Activated T-cell treated with anti-CD3 and anti-CD28 coated beads, Interleukin-2, amount 50 U/mL, for 4 hours (primary cell): ENCODE measurements around the gene RGS6. TPM values are rescaled to one million over a fixed set of nuclear protein-coding genes. Genes with fewer than 3 reads are reported as not detected.

Experiments
- ATAC-seq, 2 donors: fragments of 200-7000 bp; cut with Tn5 transposase; one replicate each; pipeline ENCODE4 v1.10.0; 2021
- DNase-seq: peaks from one replicate; pipeline ENCODE4 v3.0.0-alpha.2; 2020
- H3K27me3 Mint-ChIP-seq: one replicate; pipeline ENCODE4 v1.8.0; 2021; ENCODE audit warnings: low read depth, mixed read lengths
- H3K36me3 Mint-ChIP-seq: one replicate; pipeline ENCODE4 v1.8.0; 2022; ENCODE audit warnings: mixed read lengths; ENCODE audit not compliant: insufficient read depth
- H3K4me1 Mint-ChIP-seq: one replicate; pipeline ENCODE4 v1.8.0; 2021; ENCODE audit warnings: low read depth, mixed read lengths
- H3K4me3 Mint-ChIP-seq: one replicate; pipeline ENCODE4 v1.8.0; 2021; ENCODE audit warnings: mild to moderate bottlenecking, moderate library complexity, mixed read lengths
- H3K9me3 Mint-ChIP-seq: one replicate; pipeline ENCODE4 v1.8.0; 2021; ENCODE audit warnings: mixed read lengths
- total RNA-seq, 3 donors: library from RNA; stranded (reverse); gene quantifications; one replicate each; pipeline ENCODE4 v1.2.1, GENCODE V29; 2021

The RGS6 gene
- total RNA-seq, 3 donors from 2014 or later = 0.03 TPM; not detected in 2

DNA sequence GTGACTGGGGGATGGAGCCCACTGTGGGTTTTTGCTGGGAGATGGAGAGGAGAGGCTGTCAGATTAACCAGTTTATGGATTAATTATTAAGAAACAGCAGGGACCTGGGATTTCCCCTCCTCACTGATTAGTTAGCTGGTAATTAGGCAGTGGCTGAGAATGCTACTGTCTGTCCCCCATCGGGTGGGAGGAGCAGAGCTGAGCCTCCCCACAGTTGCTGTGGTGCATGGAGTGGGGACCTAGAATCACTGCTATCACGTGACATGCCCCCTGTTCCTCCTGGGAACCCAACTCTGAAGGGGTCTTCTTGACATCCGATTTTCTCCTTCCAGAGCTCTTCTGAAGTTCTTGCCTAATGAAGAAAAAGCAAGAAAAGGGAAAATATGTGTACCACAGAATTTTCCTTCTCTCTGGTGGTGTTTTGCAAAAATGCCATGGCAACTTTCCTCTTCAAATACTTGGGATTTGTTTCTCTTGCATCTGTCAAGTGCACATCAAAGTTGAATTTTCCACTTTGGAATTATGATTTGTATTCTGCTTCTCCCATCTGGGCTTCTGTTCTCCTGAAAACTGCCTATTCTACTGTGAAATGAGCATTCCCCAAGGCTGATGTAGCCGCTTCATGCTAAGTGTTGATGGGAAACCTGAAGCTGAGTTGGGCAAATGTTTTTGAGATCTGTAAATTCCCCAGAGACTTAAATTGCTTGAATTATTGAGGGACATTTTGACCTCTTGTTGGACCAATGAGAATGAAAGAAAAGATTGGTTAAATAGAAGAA, 264.2 kb downstream of the RGS6 start:
- Mint-ChIP-seq H3K4me1 (no peaks in the 10 kb centered on the region), H3K4me3 (no peak overlapping the region)

GRCh38 chr14:72201645-72202044, 269.4 kb downstream of the RGS6 start:
- H3K36me3 Mint-ChIP-seq = no peaks in the 10 kb centered on the region

More for the DNA sequence above, 264.2 kb downstream of the RGS6 start:
- H3K36me3 Mint-ChIP-seq = no peaks in the 10 kb centered on the region
- no peaks in the 10 kb centered on the region for H3K9me3 Mint-ChIP-seq
- peaks cover 6% of the 10 kb centered on the region for H3K27me3 Mint-ChIP-seq
- DNase-seq = no peak
- ATAC-seq = no peak

GRCh38 chr14:72213424-72213823, 281.2 kb downstream of the RGS6 start:
- no peak overlapping the region for H3K4me3 Mint-ChIP-seq
- no peaks in the 10 kb centered on the region for H3K9me3 Mint-ChIP-seq
- no peaks in the 10 kb centered on the region for H3K4me1 Mint-ChIP-seq
- H3K36me3 Mint-ChIP-seq = no peaks in the 10 kb centered on the region
- ATAC-seq (no peak), DNase-seq (no peak)
- peaks cover 6% of the 10 kb centered on the region for H3K27me3 Mint-ChIP-seq

More at GRCh38 chr14:72201645-72202044, 269.4 kb downstream of the RGS6 start:
- Mint-ChIP-seq H3K4me3 (no peak overlapping the region), H3K27me3 (peaks cover 6% of the 10 kb centered on the region), H3K4me1 (no peaks in the 10 kb centered on the region), H3K9me3 (no peaks in the 10 kb centered on the region)
- DNase-seq = no peak
- ATAC-seq = no peak

DNA sequence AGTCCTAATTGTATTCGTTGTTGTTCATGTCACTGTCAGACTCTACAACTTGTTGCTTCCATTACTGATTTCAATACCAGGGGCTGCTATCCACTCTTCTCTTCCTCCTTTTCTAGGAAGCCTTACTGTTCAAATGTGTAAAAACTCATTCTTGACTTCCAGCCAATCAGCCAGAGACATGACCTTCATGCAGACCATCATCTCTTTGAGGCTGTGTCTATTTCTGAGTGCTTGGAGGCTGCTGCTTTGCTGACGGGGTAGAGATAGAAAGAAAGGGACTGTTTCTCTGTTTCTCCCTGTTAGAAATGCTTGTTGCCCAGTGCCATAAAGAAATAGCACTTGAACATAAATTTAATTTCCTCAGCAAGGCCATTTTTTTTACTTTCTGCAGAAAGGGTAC, 282.9 kb downstream of the RGS6 start:
- Mint-ChIP-seq H3K27me3 (peaks cover 6% of the 10 kb centered on the region), H3K36me3 (no peaks in the 10 kb centered on the region), H3K4me1 (no peaks in the 10 kb centered on the region), H3K4me3 (no peak overlapping the region), H3K9me3 (no peaks in the 10 kb centered on the region)
- DNase-seq (no peak), ATAC-seq (no peak)

- H3K27me3 Mint-ChIP-seq = peaks cover 10% of the 10 kb centered on the region
- H3K4me3 Mint-ChIP-seq = no peak overlapping the region
- no peaks in the 10 kb centered on the region for H3K4me1 Mint-ChIP-seq
- peaks cover 11% of the 10 kb centered on the region for H3K9me3 Mint-ChIP-seq
- H3K36me3 Mint-ChIP-seq = no peaks in the 10 kb centered on the region
- no peak for ATAC-seq
- no peak for DNase-seq
These were observed 284.9 kb downstream of the RGS6 start for GRCh38 chr14:72217135-72217534.

- ATAC-seq = no peak
- no peak for DNase-seq
- H3K4me1 Mint-ChIP-seq = no peaks in the 10 kb centered on the region
These were observed 289.8 kb downstream of the RGS6 start for GRCh38 chr14:72222046-72222445.

DNA sequence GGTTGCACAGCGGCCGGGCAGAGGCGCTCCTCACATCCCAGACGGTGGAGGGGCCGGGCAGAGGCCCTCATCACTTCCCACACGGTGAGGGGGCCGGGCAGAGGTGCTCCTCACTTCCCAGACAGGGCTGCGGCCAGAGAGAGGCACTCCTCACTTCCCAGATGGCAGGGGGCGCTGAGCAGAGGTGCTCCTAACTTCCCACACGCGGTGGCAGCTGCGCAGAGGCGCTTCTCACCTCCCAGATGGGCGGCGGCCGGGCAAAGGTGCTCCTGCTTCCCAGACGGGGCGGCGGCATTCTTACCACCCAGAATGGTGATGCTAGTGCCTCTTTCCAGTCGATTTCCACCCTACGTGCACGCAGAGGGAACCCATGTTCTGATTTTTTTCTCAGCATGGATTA, 304.4 kb downstream of the RGS6 start:
- ATAC-seq (no peak), DNase-seq (no peak)
- H3K36me3 Mint-ChIP-seq = no peaks in the 10 kb centered on the region
- no peaks in the 10 kb centered on the region for H3K9me3 Mint-ChIP-seq
- H3K4me3 Mint-ChIP-seq = no peak overlapping the region
- peaks cover 3% of the 10 kb centered on the region for H3K27me3 Mint-ChIP-seq
- no peaks in the 10 kb centered on the region for H3K4me1 Mint-ChIP-seq

More at GRCh38 chr14:72222046-72222445, 289.8 kb downstream of the RGS6 start:
- H3K4me3 Mint-ChIP-seq = no peak overlapping the region
- H3K27me3 Mint-ChIP-seq = peaks cover 11% of the 10 kb centered on the region
- H3K9me3 Mint-ChIP-seq = peaks cover 11% of the 10 kb centered on the region
- no peaks in the 10 kb centered on the region for H3K36me3 Mint-ChIP-seq

GRCh38 chr14:72237722-72238666, 305.8 kb downstream of the RGS6 start:
- peaks cover 3% of the 10 kb centered on the region for H3K27me3 Mint-ChIP-seq
- DNase-seq (no peak), ATAC-seq (no peak)
- H3K4me1 Mint-ChIP-seq = no peaks in the 10 kb centered on the region
- no peak overlapping the region for H3K4me3 Mint-ChIP-seq
- H3K36me3 Mint-ChIP-seq = no peaks in the 10 kb centered on the region
- H3K9me3 Mint-ChIP-seq = no peaks in the 10 kb centered on the region

GRCh38 chr14:72243309-72244293, 311.4 kb downstream of the RGS6 start:
- peaks cover 7% of the 10 kb centered on the region for H3K9me3 Mint-ChIP-seq
- H3K4me1 Mint-ChIP-seq = no peaks in the 10 kb centered on the region
- H3K36me3 Mint-ChIP-seq = no peaks in the 10 kb centered on the region
- no peak overlapping the region for H3K4me3 Mint-ChIP-seq
- DNase-seq (no peak), ATAC-seq (no peak)
- peaks cover 27% of the 10 kb centered on the region for H3K27me3 Mint-ChIP-seq

DNA sequence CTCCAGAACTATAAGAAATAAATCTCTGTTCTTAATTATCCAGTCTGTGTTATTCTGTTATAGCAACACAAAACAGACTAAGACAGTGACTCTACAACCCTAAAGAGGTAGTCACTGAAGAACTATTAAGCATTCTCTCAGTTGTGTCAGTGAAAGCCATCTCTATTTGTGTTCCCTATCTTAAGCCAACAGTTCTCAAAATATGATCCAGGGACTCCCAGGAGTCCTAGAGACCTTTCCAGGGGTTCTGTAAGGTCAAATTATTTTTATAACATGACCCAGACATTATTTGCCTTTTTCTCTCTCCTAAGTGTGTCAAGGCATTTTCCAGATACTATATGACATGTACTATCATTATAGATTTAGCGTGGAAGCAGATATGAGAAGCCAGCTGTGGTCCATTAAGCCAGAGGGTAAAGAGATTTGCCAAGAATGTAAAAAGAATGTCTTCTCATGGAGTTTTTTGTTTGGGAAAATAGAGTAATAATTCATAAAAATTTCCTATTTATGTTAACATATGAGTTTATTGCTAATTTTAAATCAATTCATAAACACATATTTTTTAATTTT, 315.8 kb downstream of the RGS6 start:
- H3K4me3 Mint-ChIP-seq = no peak overlapping the region
- H3K9me3 Mint-ChIP-seq = peaks cover 9% of the 10 kb centered on the region
- H3K36me3 Mint-ChIP-seq = no peaks in the 10 kb centered on the region
- no peaks in the 10 kb centered on the region for H3K4me1 Mint-ChIP-seq
- DNase-seq (no peak), ATAC-seq (no peak)
- H3K27me3 Mint-ChIP-seq = peaks cover 34% of the 10 kb centered on the region

DNA sequence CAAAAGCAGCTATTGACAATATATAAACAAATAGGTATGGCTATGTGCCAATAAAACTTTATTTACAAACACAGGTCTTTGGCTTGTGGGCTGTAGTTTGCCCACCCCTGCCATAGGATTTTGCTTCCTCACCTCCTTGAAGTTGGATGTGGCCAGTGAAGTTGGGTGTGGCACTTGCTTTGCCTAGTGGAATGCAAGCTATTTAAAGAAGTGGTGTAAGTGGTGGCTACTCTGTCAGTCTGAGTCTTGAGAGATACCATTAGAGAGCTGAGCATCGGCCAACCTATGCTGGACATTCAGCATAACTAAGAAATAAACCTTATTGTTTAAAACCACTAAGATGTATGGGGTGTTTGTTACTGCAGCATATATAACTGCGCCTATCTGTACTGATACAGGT, 321.3 kb downstream of the RGS6 start:
- ATAC-seq = no peak
- Mint-ChIP-seq H3K4me3 (no peak overlapping the region), H3K36me3 (no peaks in the 10 kb centered on the region)

DNA sequence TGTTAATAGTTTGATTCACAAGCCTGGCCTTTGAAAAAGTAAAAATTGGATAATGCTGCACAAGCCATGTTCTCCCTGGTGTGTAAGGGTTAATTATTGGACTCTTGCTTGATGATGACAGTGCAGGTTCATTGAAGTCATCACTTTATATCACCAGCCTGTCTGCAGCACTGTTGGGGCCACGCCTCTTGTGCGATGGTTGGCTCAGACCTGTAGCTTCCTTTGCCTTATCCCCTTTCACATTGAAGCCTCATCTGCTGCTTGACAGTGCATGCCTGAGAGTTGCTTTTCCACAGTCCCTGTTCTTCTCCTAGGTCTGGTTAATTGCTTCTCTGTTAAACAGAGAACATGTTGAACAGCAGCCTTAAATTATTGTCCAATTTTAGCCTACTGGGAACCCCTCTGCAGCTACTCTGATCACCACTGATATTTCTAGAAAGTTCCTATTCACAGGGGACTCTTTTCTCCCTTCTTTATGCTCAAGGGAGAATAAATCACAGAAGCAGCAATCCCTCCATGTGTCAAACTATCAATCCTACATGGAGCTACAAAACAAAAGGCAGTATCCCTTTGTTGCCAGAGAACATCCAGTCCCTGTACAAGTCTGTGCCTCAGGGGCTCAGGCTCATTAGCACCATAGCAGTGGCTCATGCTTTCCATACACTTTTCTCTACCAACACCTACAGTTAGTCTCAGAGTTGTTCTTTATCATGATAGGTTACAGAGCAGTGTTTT, 322.1 kb downstream of the RGS6 start:
- Mint-ChIP-seq H3K4me3 (no peak overlapping the region), H3K36me3 (no peaks in the 10 kb centered on the region), H3K27me3 (peaks cover 2% of the 10 kb centered on the region), H3K9me3 (peaks cover 2% of the 10 kb centered on the region), H3K4me1 (peaks cover 2% of the 10 kb centered on the region)
- DNase-seq (no peak), ATAC-seq (no peak)

More for the DNA sequence above, 321.3 kb downstream of the RGS6 start:
- peaks cover 7% of the 10 kb centered on the region for H3K27me3 Mint-ChIP-seq
- DNase-seq = no peak
- peaks cover 3% of the 10 kb centered on the region for H3K9me3 Mint-ChIP-seq
- peaks cover 2% of the 10 kb centered on the region for H3K4me1 Mint-ChIP-seq

GRCh38 chr14:72254937-72255472, 322.8 kb downstream of the RGS6 start:
- no peak for ATAC-seq
- Mint-ChIP-seq H3K4me3 (no peak overlapping the region), H3K4me1 (peaks cover 2% of the 10 kb centered on the region), H3K27me3 (no peaks in the 10 kb centered on the region), H3K36me3 (no peaks in the 10 kb centered on the region), H3K9me3 (no peaks in the 10 kb centered on the region)
- DNase-seq = no peak
